Astrocyte (in vitro differentiated cells and primary cell): ENCODE data around the gene LITAF. TPM values are rescaled to one million over a fixed set of nuclear protein-coding genes. Genes with fewer than 3 reads are reported as not detected.

Experiments used
- DNase-seq: peaks from one replicate; pipeline ENCODE4 v3.0.0-alpha.2; 2010; ENCODE audit warnings: low read depth
- FAIRE-seq: peaks from 2 replicates; lab custom pipeline; 2011; peaks lifted over from hg19 to GRCh38; lab: Jason Lieb, UNC
- H2AFZ ChIP-seq: 2 replicates; pipeline ENCODE4 v1.6.0; 2012; ENCODE audit warnings: low read depth, low read length, inconsistent platforms
- H3K27ac ChIP-seq: 2 replicates; pipeline ENCODE4 v1.5.1; 2011; ENCODE audit warnings: low read depth, low read length, inconsistent platforms
- H3K27me3 ChIP-seq: 2 replicates; pipeline ENCODE4 v1.6.0; 2011; ENCODE audit warnings: low read length, inconsistent platforms; ENCODE audit not compliant: insufficient read depth
- H3K36me3 ChIP-seq: 2 replicates; pipeline ENCODE4 v1.5.1; 2011; ENCODE audit warnings: low read length, inconsistent platforms; ENCODE audit not compliant: insufficient read depth
- H3K4me1 ChIP-seq: 2 replicates; pipeline ENCODE4 v1.5.1; 2011; ENCODE audit warnings: low read length, inconsistent platforms; ENCODE audit not compliant: insufficient read depth
- H3K4me2 ChIP-seq: 2 replicates; pipeline ENCODE4 v1.6.0; 2012; ENCODE audit warnings: low read length, inconsistent platforms
- H3K4me3 ChIP-seq: 2 replicates; pipeline ENCODE4 v1.5.1; 2011; ENCODE audit warnings: low read depth, mild to moderate bottlenecking, low read length, inconsistent platforms; ENCODE audit not compliant: insufficient read depth
- H3K79me2 ChIP-seq: 2 replicates; pipeline ENCODE4 v1.6.0; 2012; ENCODE audit warnings: mild to moderate bottlenecking, low read length, inconsistent platforms; ENCODE audit not compliant: insufficient read depth
- H3K9ac ChIP-seq: 2 replicates; pipeline ENCODE4 v1.6.0; 2012; ENCODE audit warnings: mild to moderate bottlenecking, low read length, inconsistent platforms
- H3K9me3 ChIP-seq: 2 replicates; pipeline ENCODE4 v1.5.1; 2012; ENCODE audit warnings: low read depth, mild to moderate bottlenecking, low read length, inconsistent platforms; ENCODE audit not compliant: insufficient read depth
- H4K20me1 ChIP-seq: 2 replicates; pipeline ENCODE4 v1.6.0; 2012; ENCODE audit warnings: low read length, inconsistent platforms; ENCODE audit not compliant: insufficient read depth
- H3K27ac Mint-ChIP-seq: one replicate; pipeline ENCODE4 v1.8.0; 2021; ENCODE audit warnings: mild to moderate bottlenecking, mixed read lengths; ENCODE audit not compliant: unreplicated experiment
- H3K27me3 Mint-ChIP-seq: one replicate; pipeline ENCODE4 v1.8.0; 2021; ENCODE audit warnings: low read depth, mixed read lengths; ENCODE audit not compliant: unreplicated experiment
- H3K36me3 Mint-ChIP-seq: one replicate; pipeline ENCODE4 v1.8.0; 2021; ENCODE audit warnings: low read depth, mixed read lengths; ENCODE audit not compliant: unreplicated experiment
- H3K4me1 Mint-ChIP-seq: one replicate; pipeline ENCODE4 v1.8.0; 2021; ENCODE audit warnings: low read depth, mixed read lengths; ENCODE audit not compliant: unreplicated experiment
- H3K4me3 Mint-ChIP-seq: one replicate; pipeline ENCODE4 v1.8.0; 2021; ENCODE audit warnings: mild to moderate bottlenecking, moderate library complexity, mixed read lengths; ENCODE audit not compliant: unreplicated experiment
- H3K9me3 Mint-ChIP-seq: one replicate; pipeline ENCODE4 v1.8.0; 2021; ENCODE audit warnings: mild to moderate bottlenecking, mixed read lengths; ENCODE audit not compliant: unreplicated experiment
- CTCF ChIP-seq: IDR thresholded peaks from 2 replicates; pipeline ENCODE4 v1.5.1; 2011; ENCODE audit warnings: low read depth, mild to moderate bottlenecking, inconsistent platforms, low read length, moderate library complexity; ENCODE audit not compliant: insufficient read depth
- EZH2 ChIP-seq: IDR thresholded peaks from 2 replicates; pipeline ENCODE4 v1.6.1; 2012; ENCODE audit warnings: mild to moderate bottlenecking, low read length, inconsistent platforms; ENCODE audit not compliant: insufficient read depth
- total RNA-seq: library from RNA; stranded (reverse); gene quantifications from 2 replicates; pipeline ENCODE4 v1.2.1, GENCODE V29; 2021

Gene LITAF
- total RNA-seq, 1 donor from 2014 or later, result 113 TPM

GRCh38 chr16:11614587-11615175 is 28.0 kb upstream of the LITAF start:
- Histone ChIP-seq H3K9ac (no peak overlapping the region), H3K4me3 (no peak overlapping the region), H4K20me1 (no peaks in the 10 kb centered on the region), H3K36me3 (no peaks in the 10 kb centered on the region), H3K4me2 (no peak overlapping the region), H3K9me3 (no peaks in the 10 kb centered on the region), H3K4me1 (peaks cover 8% of the 10 kb centered on the region), H3K79me2 (no peaks in the 10 kb centered on the region), H2AFZ (no peak overlapping the region), H3K27me3 (no peaks in the 10 kb centered on the region), H3K27ac (no peak overlapping the region)
- peaks cover 13% of the 10 kb centered on the region for H3K4me1 Mint-ChIP-seq
- no peak for DNase-seq
- H3K27me3 Mint-ChIP-seq, result peaks cover 2% of the 10 kb centered on the region
- no peak for FAIRE-seq
- H3K4me3 Mint-ChIP-seq, result no peak overlapping the region
- H3K36me3 Mint-ChIP-seq, result no peaks in the 10 kb centered on the region
- no peak for TF ChIP-seq CTCF
- TF ChIP-seq EZH2, result no peak
- no peak overlapping the region for H3K27ac Mint-ChIP-seq
- H3K9me3 Mint-ChIP-seq, result no peaks in the 10 kb centered on the region

GRCh38 chr16:11613381-11614303 is 26.9 kb upstream of the LITAF start:
- TF ChIP-seq CTCF (no peak), EZH2 (no peak)
- no peak overlapping the region for H3K27ac ChIP-seq
- no peaks in the 10 kb centered on the region for H3K79me2 ChIP-seq
- no peak overlapping the region for H3K4me2 ChIP-seq
- H3K9me3 ChIP-seq, result no peaks in the 10 kb centered on the region
- FAIRE-seq, result no peak
- no peak overlapping the region for H2AFZ ChIP-seq
- no peaks in the 10 kb centered on the region for H3K36me3 ChIP-seq
- no peaks in the 10 kb centered on the region for H3K27me3 ChIP-seq
- H3K4me3 Mint-ChIP-seq, result no peak overlapping the region
- no peaks in the 10 kb centered on the region for H3K9me3 Mint-ChIP-seq
- no peak for DNase-seq
- H4K20me1 ChIP-seq, result no peaks in the 10 kb centered on the region
- no peak overlapping the region for H3K9ac ChIP-seq
- peaks cover 4% of the 10 kb centered on the region for H3K27me3 Mint-ChIP-seq
- H3K4me3 ChIP-seq, result no peak overlapping the region
- peaks cover 11% of the 10 kb centered on the region for H3K4me1 ChIP-seq
- H3K27ac Mint-ChIP-seq, result no peak overlapping the region
- H3K36me3 Mint-ChIP-seq, result no peaks in the 10 kb centered on the region
- peaks cover 18% of the 10 kb centered on the region for H3K4me1 Mint-ChIP-seq
